ENCODE data around the gene PGBD1. TPM values are rescaled to one million over a fixed set of nuclear protein-coding genes. Genes with fewer than 3 reads are reported as not detected.

PGBD1 gene
- total and polyA plus RNA-seq, 2 of the 13 experiments (the other 11 are each of a cell fraction or from before 2014, with no cell fraction given), result 3.6 to 6.9 TPM

DNA sequence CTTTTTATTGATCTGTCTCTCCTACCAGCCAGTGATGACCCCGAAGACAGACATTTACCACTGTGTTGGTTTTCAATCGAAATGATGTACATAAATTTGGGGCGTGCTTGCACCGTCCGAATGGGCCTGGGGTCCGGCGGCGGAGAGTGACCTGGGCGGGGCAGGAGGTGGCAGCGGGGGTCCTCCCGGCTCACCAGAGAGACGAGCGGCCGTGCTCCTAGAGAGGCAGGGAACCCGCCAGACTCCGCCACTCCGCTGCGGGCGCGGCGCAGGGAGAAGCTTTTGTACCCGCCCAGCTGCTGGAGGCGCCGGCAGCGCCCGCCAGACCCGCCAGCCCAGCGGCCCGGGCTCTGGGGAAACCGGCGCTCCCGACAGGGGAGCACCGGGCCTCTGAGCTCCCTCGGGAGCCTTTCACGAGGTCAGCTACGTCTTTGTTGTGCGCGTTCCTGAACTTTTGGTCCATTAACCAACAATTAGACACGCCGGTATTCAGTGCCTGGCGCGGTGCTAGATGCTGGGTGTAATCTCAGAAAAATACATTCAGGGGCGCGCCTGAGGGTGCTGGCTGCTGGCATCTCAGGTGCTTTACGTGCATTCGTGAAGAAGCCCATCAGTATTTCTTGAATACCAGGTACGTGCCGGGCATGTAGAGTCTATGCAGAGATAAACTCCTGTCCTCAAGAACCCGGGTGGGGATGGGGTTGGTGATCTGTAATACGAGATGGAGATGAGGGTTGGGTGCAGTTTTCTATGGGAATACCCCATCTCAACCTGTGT is at the start of gene PGBD1 (continued):
- TF ChIP-seq, protein P1, sequence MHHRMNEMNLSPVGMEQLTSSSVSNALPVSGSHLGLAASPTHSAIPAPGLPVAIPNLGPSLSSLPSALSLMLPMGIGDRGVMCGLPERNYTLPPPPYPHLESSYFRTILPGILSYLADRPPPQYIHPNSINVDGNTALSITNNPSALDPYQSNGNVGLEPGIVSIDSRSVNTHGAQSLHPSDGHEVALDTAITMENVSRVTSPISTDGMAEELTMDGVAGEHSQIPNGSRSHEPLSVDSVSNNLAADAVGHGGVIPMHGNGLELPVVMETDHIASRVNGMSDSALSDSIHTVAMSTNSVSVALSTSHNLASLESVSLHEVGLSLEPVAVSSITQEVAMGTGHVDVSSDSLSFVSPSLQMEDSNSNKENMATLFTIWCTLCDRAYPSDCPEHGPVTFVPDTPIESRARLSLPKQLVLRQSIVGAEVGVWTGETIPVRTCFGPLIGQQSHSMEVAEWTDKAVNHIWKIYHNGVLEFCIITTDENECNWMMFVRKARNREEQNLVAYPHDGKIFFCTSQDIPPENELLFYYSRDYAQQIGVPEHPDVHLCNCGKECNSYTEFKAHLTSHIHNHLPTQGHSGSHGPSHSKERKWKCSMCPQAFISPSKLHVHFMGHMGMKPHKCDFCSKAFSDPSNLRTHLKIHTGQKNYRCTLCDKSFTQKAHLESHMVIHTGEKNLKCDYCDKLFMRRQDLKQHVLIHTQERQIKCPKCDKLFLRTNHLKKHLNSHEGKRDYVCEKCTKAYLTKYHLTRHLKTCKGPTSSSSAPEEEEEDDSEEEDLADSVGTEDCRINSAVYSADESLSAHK (CRISPR knock-in tag; IDR thresholded peaks at IDR 0.05; ENCODE audit: borderline replicate concordance), result peak; percentile 70; the same call in 1 of the 2 replicates
- TF ChIP-seq ZNF367 (CRISPR knock-in tag; IDR thresholded peaks at IDR 0.05; ENCODE audit: borderline replicate concordance) (no peak), ZNF33B (CRISPR knock-in tag; IDR thresholded peaks at IDR 0.05) (peak; percentile 52; the same call in 1 of the 2 replicates), MAZ (IDR thresholded peaks at IDR 0.05; ENCODE audit: borderline replicate concordance, low read depth, low read length) (no peak), MAZ (CRISPR knock-in tag; IDR thresholded peaks at IDR 0.05; ENCODE audit: low read depth) (peak; percentile 86), GTF3A (CRISPR knock-in tag; conservative IDR thresholded peaks at IDR 0.05) (no peak), XBP1 (CRISPR knock-in tag; IDR thresholded peaks at IDR 0.05) (peak; percentile 56; the same call in 1 of the 2 replicates), SRSF9 (IDR thresholded peaks at IDR 0.05; ENCODE audit: borderline replicate concordance, insufficient read depth, low read depth, low read length, poor library complexity, severe bottlenecking) (no peak), TSC22D2 (CRISPR knock-in tag; IDR thresholded peaks at IDR 0.05; ENCODE audit: borderline replicate concordance) (peak; percentile 50; the same call in 1 of the 2 replicates), SMAD3 (CRISPR knock-in tag; IDR thresholded peaks at IDR 0.05) (peak; percentile 66; the same call in 1 of the 2 replicates), HNRNPL (IDR thresholded peaks at IDR 0.05; ENCODE audit: low read depth, low read length) (no peak), MEIS2 (CRISPR knock-in tag; IDR thresholded peaks at IDR 0.05) (no peak), HCFC1 (IDR thresholded peaks at IDR 0.05; ENCODE audit: low read depth, low read length) (peak; percentile 34; the same call in 1 of the 2 replicates), MXI1 (IDR thresholded peaks at IDR 0.05; ENCODE audit: borderline replicate concordance, low read depth, low read length) (no peak; the same call in 2 of the 3 replicates), SP140L (CRISPR knock-in tag; IDR thresholded peaks at IDR 0.05; ENCODE audit: borderline replicate concordance) (no peak)
- TF ChIP-seq, protein P2, sequence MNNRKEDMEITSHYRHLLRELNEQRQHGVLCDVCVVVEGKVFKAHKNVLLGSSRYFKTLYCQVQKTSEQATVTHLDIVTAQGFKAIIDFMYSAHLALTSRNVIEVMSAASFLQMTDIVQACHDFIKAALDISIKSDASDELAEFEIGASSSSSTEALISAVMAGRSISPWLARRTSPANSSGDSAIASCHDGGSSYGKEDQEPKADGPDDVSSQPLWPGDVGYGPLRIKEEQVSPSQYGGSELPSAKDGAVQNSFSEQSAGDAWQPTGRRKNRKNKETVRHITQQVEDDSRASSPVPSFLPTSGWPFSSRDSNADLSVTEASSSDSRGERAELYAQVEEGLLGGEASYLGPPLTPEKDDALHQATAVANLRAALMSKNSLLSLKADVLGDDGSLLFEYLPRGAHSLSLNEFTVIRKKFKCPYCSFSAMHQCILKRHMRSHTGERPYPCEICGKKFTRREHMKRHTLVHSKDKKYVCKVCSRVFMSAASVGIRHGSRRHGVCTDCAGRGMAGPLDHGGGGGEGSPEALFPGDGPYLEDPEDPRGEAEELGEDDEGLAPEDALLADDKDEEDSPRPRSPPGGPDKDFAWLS (CRISPR knock-in tag; IDR thresholded peaks at IDR 0.05; ENCODE audit: borderline replicate concordance), result no peak
- TF ChIP-seq, protein P3, sequence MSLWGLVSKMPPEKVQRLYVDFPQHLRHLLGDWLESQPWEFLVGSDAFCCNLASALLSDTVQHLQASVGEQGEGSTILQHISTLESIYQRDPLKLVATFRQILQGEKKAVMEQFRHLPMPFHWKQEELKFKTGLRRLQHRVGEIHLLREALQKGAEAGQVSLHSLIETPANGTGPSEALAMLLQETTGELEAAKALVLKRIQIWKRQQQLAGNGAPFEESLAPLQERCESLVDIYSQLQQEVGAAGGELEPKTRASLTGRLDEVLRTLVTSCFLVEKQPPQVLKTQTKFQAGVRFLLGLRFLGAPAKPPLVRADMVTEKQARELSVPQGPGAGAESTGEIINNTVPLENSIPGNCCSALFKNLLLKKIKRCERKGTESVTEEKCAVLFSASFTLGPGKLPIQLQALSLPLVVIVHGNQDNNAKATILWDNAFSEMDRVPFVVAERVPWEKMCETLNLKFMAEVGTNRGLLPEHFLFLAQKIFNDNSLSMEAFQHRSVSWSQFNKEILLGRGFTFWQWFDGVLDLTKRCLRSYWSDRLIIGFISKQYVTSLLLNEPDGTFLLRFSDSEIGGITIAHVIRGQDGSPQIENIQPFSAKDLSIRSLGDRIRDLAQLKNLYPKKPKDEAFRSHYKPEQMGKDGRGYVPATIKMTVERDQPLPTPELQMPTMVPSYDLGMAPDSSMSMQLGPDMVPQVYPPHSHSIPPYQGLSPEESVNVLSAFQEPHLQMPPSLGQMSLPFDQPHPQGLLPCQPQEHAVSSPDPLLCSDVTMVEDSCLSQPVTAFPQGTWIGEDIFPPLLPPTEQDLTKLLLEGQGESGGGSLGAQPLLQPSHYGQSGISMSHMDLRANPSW (CRISPR knock-in tag; IDR thresholded peaks at IDR 0.05; ENCODE audit: borderline replicate concordance), result peak; percentile 16; the same call in 1 of the 2 replicates
- TF ChIP-seq, protein P4, sequence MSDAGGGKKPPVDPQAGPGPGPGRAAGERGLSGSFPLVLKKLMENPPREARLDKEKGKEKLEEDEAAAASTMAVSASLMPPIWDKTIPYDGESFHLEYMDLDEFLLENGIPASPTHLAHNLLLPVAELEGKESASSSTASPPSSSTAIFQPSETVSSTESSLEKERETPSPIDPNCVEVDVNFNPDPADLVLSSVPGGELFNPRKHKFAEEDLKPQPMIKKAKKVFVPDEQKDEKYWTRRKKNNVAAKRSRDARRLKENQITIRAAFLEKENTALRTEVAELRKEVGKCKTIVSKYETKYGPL (CRISPR knock-in tag; IDR thresholded peaks at IDR 0.05), result no peak; the same call in 1 of the 2 replicates
- TF ChIP-seq, protein P5, sequence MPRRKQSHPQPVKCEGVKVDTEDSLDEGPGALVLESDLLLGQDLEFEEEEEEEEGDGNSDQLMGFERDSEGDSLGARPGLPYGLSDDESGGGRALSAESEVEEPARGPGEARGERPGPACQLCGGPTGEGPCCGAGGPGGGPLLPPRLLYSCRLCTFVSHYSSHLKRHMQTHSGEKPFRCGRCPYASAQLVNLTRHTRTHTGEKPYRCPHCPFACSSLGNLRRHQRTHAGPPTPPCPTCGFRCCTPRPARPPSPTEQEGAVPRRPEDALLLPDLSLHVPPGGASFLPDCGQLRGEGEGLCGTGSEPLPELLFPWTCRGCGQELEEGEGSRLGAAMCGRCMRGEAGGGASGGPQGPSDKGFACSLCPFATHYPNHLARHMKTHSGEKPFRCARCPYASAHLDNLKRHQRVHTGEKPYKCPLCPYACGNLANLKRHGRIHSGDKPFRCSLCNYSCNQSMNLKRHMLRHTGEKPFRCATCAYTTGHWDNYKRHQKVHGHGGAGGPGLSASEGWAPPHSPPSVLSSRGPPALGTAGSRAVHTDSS (CRISPR knock-in tag; conservative IDR thresholded peaks at IDR 0.05), result no peak

Data from HepG2 (cell line).